ENCODE results near the gene HTR7. TPM values are rescaled to one million over a fixed set of nuclear protein-coding genes. Genes with fewer than 3 reads are reported as not detected.

HTR7 gene
- total RNA-seq: 8.2 and 11.3 TPM in 2 replicates

GRCh38 chr10:90857635-90858460 lies at the start of gene HTR7:
HTR7 (minus strand) TSS chr10:90858039; CDS start chr10:90857671, 368 bp downstream.

GRCh38 chr10:90871766-90872647 lies 14.2 kb upstream of the HTR7 start, which contains the start of gene RPP30:
RPP30 (plus strand) TSS chr10:90871974; CDS start chr10:90871987, 13 bp downstream.

Other genes starting within 250 kb of the HTR7 start
- gene RPP30, start 13.9 kb upstream of the HTR7 start, total RNA-seq: 55.0 and 55.6 TPM in 2 replicates
- gene ANKRD1, start 63.0 kb upstream of the HTR7 start, total RNA-seq: 169 and 275 TPM in 2 replicates

Measured in regular cardiac myocyte (primary cell).